HCT116 (cell line): ENCODE measurements around the gene TBC1D26. TPM values are rescaled to one million over a fixed set of nuclear protein-coding genes. Genes with fewer than 3 reads are reported as not detected.

Experiments
- ATAC-seq: fragments of 200-7000 bp; cut with Tn5 transposase; 2 replicates; pipeline ENCODE4 v1.9.1; 2020; ENCODE audit warnings: mild to moderate bottlenecking, moderate library complexity
- BruUV-seq: library from RNA; stranded (reverse); fragments of 400-500 nt; replicated peaks from 2 replicates; lab custom pipeline; 2021; lab: Mats Ljungman, UMichigan
- CTCF ChIA-PET: fragments of 300-600 bp; sonication (Branson Sonifier 250); formaldehyde crosslinking; loops from one replicate; lab custom pipeline; 2021; ENCODE audit warnings: antibody characterized with exemption; lab: Charles Lee
- POLR2A ChIA-PET: fragments of 300-600, 350-600 bp; sonication (Branson Sonifier 250); formaldehyde crosslinking; loops from one replicate; lab custom pipeline; 2021; ENCODE audit warnings: antibody characterized with exemption; lab: Charles Lee
- RAD21 ChIA-PET, 2 experiments: fragments of 300-600 bp; sonication (Branson Sonifier 250); formaldehyde crosslinking; loops; one replicate each; lab custom pipeline; 2023; ENCODE audit warnings: low total read pairs in 2 of 2; ENCODE audit not compliant: uncharacterized antibody in 2 of 2, unreplicated experiment in 2 of 2, low non-redundant PET in 1 of 2; lab: Charles Lee
- DNase-seq: peaks from one replicate; pipeline ENCODE4 v3.0.0-alpha.2; 2010; ENCODE audit warnings: low read depth, low spot score
- H2AFZ ChIP-seq: fragments of 200-600 bp; shearing (Covaris generic), sonication (generic); 2 replicates; pipeline ENCODE4 v1.6.1; 2017; ENCODE audit warnings: low read depth, mixed run types, mixed read lengths, antibody characterized with exemption, low read length; ENCODE audit not compliant: poor library complexity, severe bottlenecking
- H3K27ac ChIP-seq: 2 replicates; pipeline ENCODE4 v1.5.1; 2012; ENCODE audit warnings: low read depth, low read length
- H3K27me3 ChIP-seq: fragments of 200-600 bp; sonication (generic); 2 replicates; pipeline ENCODE4 v1.6.1; 2016; ENCODE audit warnings: mixed run types, low read length, mixed read lengths; ENCODE audit not compliant: insufficient read depth
- H3K36me3 ChIP-seq, 2 experiments: fragments of 200-500 bp in 1 of 2; fragments of 200-600 bp in 1 of 2; sonication (Bioruptor generic) in 1 of 2; sonication (generic) in 1 of 2; 2 replicates each; pipeline versions ENCODE4 v1.5.1 to v1.6.1; 2014 to 2016; ENCODE audit warnings: low read length in 2 of 2, inconsistent platforms in 1 of 2, mixed read lengths in 1 of 2, mixed run types in 1 of 2; ENCODE audit not compliant: insufficient read depth in 2 of 2, control insufficient read depth in 1 of 2
- H3K4me1 ChIP-seq, 2 experiments: fragments of 200-600 bp in 1 of 2; sonication (generic) in 1 of 2; 2 replicates each; pipeline versions ENCODE4 v1.5.1 to v1.6.1; 2012 to 2017; ENCODE audit warnings: low read length in 2 of 2, inconsistent platforms in 1 of 2, mild to moderate bottlenecking in 1 of 2, mixed read lengths in 1 of 2, mixed run types in 1 of 2, moderate library complexity in 1 of 2; ENCODE audit not compliant: insufficient read depth in 2 of 2, control insufficient read depth in 1 of 2
- H3K4me2 ChIP-seq: fragments of 200-600 bp; sonication (generic); 2 replicates; pipeline ENCODE4 v1.6.1; 2017; ENCODE audit warnings: mixed run types, low read length, mixed read lengths
- H3K4me3 ChIP-seq, 2 experiments: fragments of 200-600 bp in 1 of 2; sonication (generic) in 1 of 2; replicated peaks in 1 of 2; 2 replicates each; pipeline ENCODE4 v1.5.1; 2011 to 2016; ENCODE audit warnings: low read length in 2 of 2, control low read depth in 1 of 2, low read depth in 1 of 2, mild to moderate bottlenecking in 1 of 2, mixed read lengths in 1 of 2, mixed run types in 1 of 2
- H3K79me2 ChIP-seq: fragments of 200-600 bp; sonication (generic); 2 replicates; pipeline ENCODE4 v1.6.1; 2017; ENCODE audit warnings: mild to moderate bottlenecking, mixed run types, low read length, moderate library complexity, mixed read lengths; ENCODE audit not compliant: insufficient read depth
- H3K9ac ChIP-seq: fragments of 200-600 bp; sonication (generic); 2 replicates; pipeline ENCODE4 v1.6.1; 2016; ENCODE audit warnings: low read length, mixed read lengths
- H3K9me2 ChIP-seq: fragments of 200-600 bp; sonication (generic), shearing (Covaris generic); 2 replicates; pipeline ENCODE4 v1.6.1; 2017; ENCODE audit warnings: mixed run types, mild to moderate bottlenecking, moderate library complexity; ENCODE audit not compliant: insufficient read depth
- H3K9me3 ChIP-seq, 2 experiments: fragments of 200-500 bp in 1 of 2; fragments of 200-600 bp in 1 of 2; sonication (Bioruptor generic) in 1 of 2; sonication (generic) in 1 of 2; 2 replicates each; pipeline ENCODE4 v1.6.1; 2014 to 2017; ENCODE audit warnings: low read length in 2 of 2, mixed read lengths in 2 of 2, inconsistent platforms in 1 of 2, low read depth in 1 of 2, mild to moderate bottlenecking in 1 of 2, mixed run types in 1 of 2, moderate library complexity in 1 of 2; ENCODE audit not compliant: control insufficient read depth in 1 of 2, insufficient read depth in 1 of 2
- H4K20me1 ChIP-seq: fragments of 200-600 bp; sonication (generic), shearing (Covaris generic); 2 replicates; pipeline ENCODE4 v1.6.1; 2017; ENCODE audit warnings: mixed run types, mild to moderate bottlenecking, moderate library complexity; ENCODE audit not compliant: insufficient read depth
- ATF3 ChIP-seq: IDR thresholded peaks from 2 replicates; pipeline ENCODE4 v1.6.1; 2012
- CBX3 ChIP-seq: IDR thresholded peaks from 2 replicates; pipeline ENCODE4 v1.6.1; 2012; ENCODE audit warnings: low read depth
- CEBPB ChIP-seq: IDR thresholded peaks from 2 replicates; pipeline ENCODE4 v1.6.1; 2012; ENCODE audit warnings: low read depth
- EZH2 ChIP-seq: fragments of 200-600 bp; sonication (generic); IDR thresholded peaks from 2 replicates; pipeline ENCODE4 v1.6.1; 2017; ENCODE audit warnings: antibody characterized with exemption, mixed run types
- FOSL1 ChIP-seq: IDR thresholded peaks from 2 replicates; pipeline ENCODE4 v1.6.1; 2012; ENCODE audit warnings: low read depth
- JUND ChIP-seq: IDR thresholded peaks from 2 replicates; pipeline ENCODE4 v1.6.1; 2012
- POLR2A ChIP-seq: IDR thresholded peaks from 2 replicates; pipeline ENCODE4 v1.7.0; 2011; ENCODE audit warnings: borderline replicate concordance; ENCODE audit not compliant: insufficient read depth, insufficient read length; ENCODE audit errors: extremely low read depth
- REST ChIP-seq: IDR thresholded peaks from 2 replicates; pipeline ENCODE4 v1.6.1; 2012; ENCODE audit warnings: low read depth
- SIN3A ChIP-seq: IDR thresholded peaks from 2 replicates; pipeline ENCODE4 v1.6.1; 2012; ENCODE audit warnings: low read depth
- YY1 ChIP-seq: IDR thresholded peaks from 2 replicates; pipeline ENCODE4 v1.6.1; 2011; ENCODE audit warnings: low read length, low read depth, moderate library complexity, mild to moderate bottlenecking; ENCODE audit not compliant: insufficient replicate concordance; ENCODE audit errors: extremely low read depth
- ZBTB33 ChIP-seq: IDR thresholded peaks from 2 replicates; pipeline ENCODE4 v1.6.1; 2011; ENCODE audit warnings: mild to moderate bottlenecking, low read length, moderate library complexity; ENCODE audit not compliant: insufficient replicate concordance; ENCODE audit errors: extremely low read depth
- intact Hi-C: fragments of 100-400 bp; cut with micrococcal nuclease; formaldehyde crosslinking; loops from 2 replicates; pipeline ENCODE4 v1.10.0; 2022
- total RNA-seq: library from RNA; stranded (reverse); gene quantifications from one replicate; pipeline ENCODE4 v1.2.1, GENCODE V29; 2021; ENCODE audit not compliant: unreplicated experiment

TBC1D26 gene
- total RNA-seq, 1 experiment from 2014 or later: 1.1 TPM

GRCh38 chr17:15744074-15744676 is 12.1 kb downstream of the TBC1D26 start:
- no peak overlapping the region for H3K27ac ChIP-seq
- no peaks in the 10 kb centered on the region for H3K4me1 ChIP-seq
- BruUV-seq: no TSS peak
- H4K20me1 ChIP-seq: no peaks in the 10 kb centered on the region
- no peak overlapping the region for H3K4me3 ChIP-seq
- no peak overlapping the region for H3K4me2 ChIP-seq
- no peak for ATAC-seq
- TF ChIP-seq SIN3A: no peak
- no peak for TF ChIP-seq EZH2
- TF ChIP-seq YY1: no peak
- no peak for TF ChIP-seq ZBTB33
- TF ChIP-seq REST: no peak
- TF ChIP-seq JUND: no peak
- TF ChIP-seq CEBPB: no peak
- no peak for TF ChIP-seq FOSL1
- no peak for TF ChIP-seq ATF3
- TF ChIP-seq POLR2A: no peak
- no peak for TF ChIP-seq CBX3
- TF ChIP-seq, all 23 proteins: peak for 0
- H3K36me3 ChIP-seq: no peaks in the 10 kb centered on the region
- RAD21 ChIA-PET: no interaction called here
- intact Hi-C loops: no loop called here
- H3K9me3 ChIP-seq: no peaks in the 10 kb centered on the region
- no peak for DNase-seq
- H3K9me2 ChIP-seq: no peaks in the 10 kb centered on the region
- CTCF ChIA-PET: no interaction called here
- no peaks in the 10 kb centered on the region for H3K79me2 ChIP-seq
- no peak overlapping the region for H3K9ac ChIP-seq
- H2AFZ ChIP-seq: no peak overlapping the region
- POLR2A ChIA-PET: no interaction called here
- H3K27me3 ChIP-seq: no peaks in the 10 kb centered on the region
